H9 (cell line): Measurements from ENCODE around the gene ACOXL. TPM values are rescaled to one million over a fixed set of nuclear protein-coding genes. Genes with fewer than 3 reads are reported as not detected.

Experiments
- DNase-seq: peaks from one replicate; pipeline ENCODE4 v3.0.0-alpha.2; 2017
- H2AFZ ChIP-seq: one replicate; pipeline ENCODE4 v1.6.1; 2013; ENCODE audit warnings: mild to moderate bottlenecking, low read length, control low read depth, moderate library complexity
- H2AK5ac ChIP-seq: 2 replicates; pipeline ENCODE4 v1.6.1; 2013; ENCODE audit warnings: low read length, control low read depth, mixed read lengths; ENCODE audit not compliant: insufficient read length
- H2BK120ac ChIP-seq: one replicate; pipeline ENCODE4 v1.6.1; 2013; ENCODE audit warnings: low read depth, mild to moderate bottlenecking, low read length, control low read depth, inconsistent platforms; ENCODE audit not compliant: poor library complexity, severe bottlenecking
- H2BK12ac ChIP-seq: 2 replicates; pipeline ENCODE4 v1.6.1; 2013; ENCODE audit warnings: low read length, control low read depth, mixed read lengths, low read depth; ENCODE audit not compliant: insufficient read length
- H2BK15ac ChIP-seq: 2 replicates; pipeline ENCODE4 v1.6.1; 2013; ENCODE audit warnings: low read depth, low read length, control low read depth
- H2BK20ac ChIP-seq: one replicate; pipeline ENCODE4 v1.6.1; 2013; ENCODE audit warnings: low read depth, mild to moderate bottlenecking, low read length, control low read depth, inconsistent platforms; ENCODE audit not compliant: poor library complexity, severe bottlenecking
- H2BK5ac ChIP-seq: 2 replicates; pipeline ENCODE4 v1.6.1; 2013; ENCODE audit warnings: low read length, control low read depth, mixed read lengths; ENCODE audit not compliant: insufficient read length
- H3K14ac ChIP-seq: 2 replicates; pipeline ENCODE4 v1.6.1; 2013; ENCODE audit warnings: low read length, control low read depth; ENCODE audit not compliant: insufficient read depth
- H3K18ac ChIP-seq: 2 replicates; pipeline ENCODE4 v1.6.1; 2013; ENCODE audit warnings: low read depth, mild to moderate bottlenecking, mixed read lengths, low read length, control low read depth; ENCODE audit not compliant: insufficient read length
- H3K23ac ChIP-seq: 2 replicates; pipeline ENCODE4 v1.6.1; 2013; ENCODE audit warnings: low read length, control low read depth, mixed read lengths, low read depth; ENCODE audit not compliant: insufficient read length
- H3K23me2 ChIP-seq: 2 replicates; pipeline ENCODE4 v1.6.1; 2013; ENCODE audit warnings: low read depth, mild to moderate bottlenecking, mixed read lengths, low read length, control low read depth; ENCODE audit not compliant: insufficient read length, poor library complexity, severe bottlenecking
- H3K27ac ChIP-seq: 2 replicates; pipeline ENCODE4 v1.5.1; 2013; ENCODE audit warnings: low read length, control low read depth, mixed read lengths, low read depth; ENCODE audit not compliant: insufficient read length
- H3K27me3 ChIP-seq: 2 replicates; pipeline ENCODE4 v1.6.1; 2013; ENCODE audit warnings: low read length, control low read depth, inconsistent platforms; ENCODE audit not compliant: insufficient read depth
- H3K4ac ChIP-seq: 2 replicates; pipeline ENCODE4 v1.6.1; 2013; ENCODE audit warnings: low read depth, mild to moderate bottlenecking, control low read depth, inconsistent platforms, low read length, moderate library complexity
- H3K4me1 ChIP-seq: 2 replicates; pipeline ENCODE4 v1.6.1; 2013; ENCODE audit warnings: low read length, control low read depth, inconsistent platforms; ENCODE audit not compliant: insufficient read depth
- H3K4me2 ChIP-seq: 2 replicates; pipeline ENCODE4 v1.6.1; 2013; ENCODE audit warnings: low read length, control low read depth, mixed read lengths; ENCODE audit not compliant: insufficient read length, insufficient read depth
- H3K56ac ChIP-seq: 2 replicates; pipeline ENCODE4 v1.6.1; 2013; ENCODE audit warnings: low read depth, mild to moderate bottlenecking, mixed read lengths, low read length, control low read depth; ENCODE audit not compliant: insufficient read length
- H3K79me1 ChIP-seq: 2 replicates; pipeline ENCODE4 v1.6.1; 2013; ENCODE audit warnings: low read depth, mild to moderate bottlenecking, moderate library complexity, low read length, control low read depth, inconsistent platforms; ENCODE audit not compliant: insufficient read depth, poor library complexity, severe bottlenecking
- H3K79me2 ChIP-seq: 2 replicates; pipeline ENCODE4 v1.6.1; 2013; ENCODE audit warnings: low read length, control low read depth, inconsistent platforms; ENCODE audit not compliant: insufficient read depth
- H3K9ac ChIP-seq: 2 replicates; pipeline ENCODE4 v1.6.1; 2013; ENCODE audit warnings: low read length, control low read depth, mixed read lengths; ENCODE audit not compliant: insufficient read length; ENCODE audit errors: extremely low read depth
- H3K9me3 ChIP-seq: one replicate; pipeline ENCODE4 v1.6.1; 2013; ENCODE audit warnings: low read depth, low read length, inconsistent platforms; ENCODE audit not compliant: control insufficient read depth
- H3T11ph ChIP-seq: one replicate; pipeline ENCODE4 v1.6.1; 2013; ENCODE audit warnings: mild to moderate bottlenecking, low read length, control low read depth, inconsistent platforms
- H4K20me1 ChIP-seq: one replicate; pipeline ENCODE4 v1.6.1; 2013; ENCODE audit not compliant: control insufficient read depth, insufficient read length, insufficient read depth
- H4K5ac ChIP-seq: 2 replicates; pipeline ENCODE4 v1.6.1; 2013; ENCODE audit warnings: low read depth, mild to moderate bottlenecking, mixed read lengths, low read length, control low read depth; ENCODE audit not compliant: insufficient read length
- H4K8ac ChIP-seq: replicated peaks from 2 replicates; pipeline ENCODE4 v1.6.1; 2013; ENCODE audit warnings: low read length, control low read depth, mixed read lengths, low read depth; ENCODE audit not compliant: insufficient read length
- H4K91ac ChIP-seq: 2 replicates; pipeline ENCODE4 v1.6.1; 2013; ENCODE audit warnings: low read depth, mild to moderate bottlenecking, moderate library complexity, mixed read lengths, low read length, control low read depth; ENCODE audit not compliant: insufficient read length
- H3K27ac Mint-ChIP-seq, 3 experiments: 2 replicates in 2 of 3; 3 replicates in 1 of 3; pipeline ENCODE4 v1.8.0; 2020 to 2021; ENCODE audit warnings: mixed read lengths in 3 of 3, mild to moderate bottlenecking in 1 of 3, moderate library complexity in 1 of 3
- H3K27me3 Mint-ChIP-seq: 2 replicates; pipeline ENCODE4 v1.8.0; 2021; ENCODE audit warnings: low read depth, mild to moderate bottlenecking, moderate library complexity, mixed read lengths
- H3K36me3 Mint-ChIP-seq, 3 experiments: 2 replicates in 2 of 3; 3 replicates in 1 of 3; pipeline ENCODE4 v1.8.0; 2020 to 2021; ENCODE audit warnings: low read depth in 3 of 3, mixed read lengths in 3 of 3; ENCODE audit not compliant: insufficient read depth in 1 of 3
- H3K4me1 Mint-ChIP-seq, 2 experiments: 2 replicates each; pipeline ENCODE4 v1.8.0; 2020; ENCODE audit warnings: mixed read lengths in 2 of 2
- H3K4me3 Mint-ChIP-seq, 2 experiments: 2 replicates in 1 of 2; 3 replicates in 1 of 2; pipeline ENCODE4 v1.8.0; 2020 to 2021; ENCODE audit warnings: mild to moderate bottlenecking in 2 of 2, mixed read lengths in 2 of 2, moderate library complexity in 1 of 2
- H3K9me3 Mint-ChIP-seq, 2 experiments: 2 replicates in 1 of 2; 3 replicates in 1 of 2; pipeline ENCODE4 v1.8.0; 2020; ENCODE audit warnings: mild to moderate bottlenecking in 2 of 2, mixed read lengths in 2 of 2, moderate library complexity in 1 of 2
- CTCF ChIP-seq: fragments of 200-600 bp; sonication (generic); conservative IDR thresholded peaks from 3 replicates; pipeline ENCODE4 v1.8.0; 2021; ENCODE audit warnings: antibody characterized with exemption, mild to moderate bottlenecking
- WGBS: extraction: QIAGEN DNeasy Blood & Tissue Kit; methylation state at CpG from one replicate; pipeline ENCODE4 v1.1.7; 2013; ENCODE audit warnings: missing lambda C conversion rate, low lambda C conversion rate, mixed read lengths; ENCODE audit not compliant: insufficient read length; ENCODE audit errors: extremely low coverage; 5-methylcytosine and 5-hydroxymethylcytosine counted together
- total RNA-seq: library from RNA; stranded (reverse); gene quantifications from 2 replicates; pipeline ENCODE4 v1.2.1, GENCODE V29; 2021

Gene ACOXL
- total RNA-seq, 1 experiment from 2014 or later, result 37.6 TPM

GRCh38 chr2:110891626-110892025 lies 159.3 kb downstream of the ACOXL start:
- Histone ChIP-seq H3K4me2 (no peak overlapping the region), H4K8ac (no peak overlapping the region), H4K5ac (no peak overlapping the region), H3K18ac (no peak overlapping the region), H3K27ac (no peak overlapping the region), H2BK12ac (no peak overlapping the region), H2AFZ (no peak overlapping the region), H3K14ac (no peak overlapping the region), H3K79me2 (no peaks in the 10 kb centered on the region), H3K9ac (no peak overlapping the region), H3K56ac (no peak overlapping the region), H3K4me1 (no peaks in the 10 kb centered on the region), H4K20me1 (no peaks in the 10 kb centered on the region), H4K91ac (no peak overlapping the region), H2BK120ac (no peak overlapping the region), H2BK20ac (no peak overlapping the region), H3K4ac (no peak overlapping the region), H3K27me3 (no peaks in the 10 kb centered on the region), H3K9me3 (no peaks in the 10 kb centered on the region), H3K23ac (no peak overlapping the region), H3K23me2 (no peaks in the 10 kb centered on the region), H2AK5ac (no peak overlapping the region), H2BK5ac (no peak overlapping the region), H2BK15ac (no peak overlapping the region), H3K79me1 (no peaks in the 10 kb centered on the region), H3T11ph (no peak overlapping the region)
- no peak for TF ChIP-seq CTCF
- Mint-ChIP-seq H3K27me3 (no peaks in the 10 kb centered on the region), H3K36me3 (peaks cover 16 to 39% (median 23%) of the 10 kb centered on the region in 3 experiments), H3K9me3 (peaks cover 11 to 13% of the 10 kb centered on the region in 2 experiments; a peak in 4 of 5 replicates), H3K4me1 (peaks cover 0 to 8% of the 10 kb centered on the region in 2 experiments; a peak in 1 of 4 replicates), H3K27ac (no peak overlapping the region), H3K4me3 (no peak overlapping the region)
- no CpG with 5 or more reads among the region's 1 CpG for WGBS
- DNase-seq, result no peak
